K562 (cell line): ENCODE results near the gene SEC61A2. TPM values are rescaled to one million over a fixed set of nuclear protein-coding genes. Genes with fewer than 3 reads are reported as not detected.

ENCODE experiments used
- ATAC-seq: fragments of 200-7000 bp; cut with Tn5 transposase; 3 replicates; pipeline ENCODE4 v1.9.1; 2020; ENCODE audit warnings: moderate library complexity
- BruUV-seq: library from RNA; stranded (reverse); fragments of 400-500 nt; replicated peaks from 2 replicates; lab custom pipeline; 2021; lab: Mats Ljungman, UMichigan
- CTCF ChIA-PET: fragments of 300-600 bp; formaldehyde crosslinking; extraction: SDS; loops from one replicate; lab custom pipeline; 2021; ENCODE audit warnings: low intra/inter-chr PET ratio; lab: Yijun Ruan, JAX
- POLR2A ChIA-PET: fragments of 300-600, 350-650 bp; sonication (Branson Sonifier 250); formaldehyde crosslinking; extraction: SDS; loops from one replicate; lab custom pipeline; 2021; ENCODE audit warnings: antibody characterized with exemption, inconsistent platforms; lab: Yijun Ruan, JAX
- DNase-seq, 4 experiments: peaks; one replicate each; pipeline versions ENCODE4 v3.0.0 to v3.0.0-alpha.2; 2011 to 2018; ENCODE audit warnings: low spot score in 3 of 4, mixed read lengths in 3 of 4; ENCODE audit errors: extremely low read depth in 1 of 4
- FAIRE-seq: peaks from 2 replicates; lab custom pipeline; 2011; peaks lifted over from hg19 to GRCh38; lab: Jason Lieb, UNC
- H2AFZ ChIP-seq: 2 replicates; pipeline ENCODE4 v1.6.0; 2011; ENCODE audit warnings: low read depth, low read length, control low read depth, inconsistent platforms
- H3K27ac ChIP-seq: fragments of 200-600 bp; 3 replicates; pipeline ENCODE4 v1.8.0; 2011; ENCODE audit warnings: low read depth, mild to moderate bottlenecking, control low read depth, inconsistent platforms, low read length, moderate library complexity, mixed read lengths; ENCODE audit errors: extremely low read depth
- H3K27me3 ChIP-seq, 2 experiments: fragments of 300-600 bp in 1 of 2; 2 replicates in 1 of 2; 3 replicates in 1 of 2; pipeline versions ENCODE4 v1.6.0 to v1.8.0; 2011; ENCODE audit warnings: inconsistent platforms in 2 of 2, low read length in 2 of 2, mild to moderate bottlenecking in 1 of 2, mixed read lengths in 1 of 2, moderate library complexity in 1 of 2; ENCODE audit not compliant: control insufficient read depth in 2 of 2, insufficient read depth in 2 of 2
- H3K36me3 ChIP-seq: fragments of 300-600 bp; 3 replicates; pipeline ENCODE4 v1.8.0; 2011; ENCODE audit warnings: mild to moderate bottlenecking, low read length, inconsistent platforms; ENCODE audit not compliant: control insufficient read depth, insufficient read depth
- H3K4me1 ChIP-seq, 2 experiments: fragments of 200-600 bp in 1 of 2; replicated peaks in 1 of 2; 2 replicates in 1 of 2; 3 replicates in 1 of 2; pipeline versions ENCODE4 v1.5.1 to v1.8.0; 2011; ENCODE audit warnings: inconsistent platforms in 2 of 2, low read length in 2 of 2, mild to moderate bottlenecking in 1 of 2, mixed read lengths in 1 of 2, moderate library complexity in 1 of 2; ENCODE audit not compliant: control insufficient read depth in 2 of 2, insufficient read depth in 2 of 2
- H3K4me2 ChIP-seq: 2 replicates; pipeline ENCODE4 v1.6.1; 2011; ENCODE audit warnings: low read length, control low read depth, inconsistent platforms, mixed read lengths; ENCODE audit not compliant: insufficient read depth
- H3K4me3 ChIP-seq: fragments of 200-600 bp; sonication (generic), shearing (Covaris generic); 2 replicates; pipeline ENCODE4 v1.5.1; 2016; ENCODE audit warnings: control low read depth, inconsistent platforms
- H3K79me2 ChIP-seq: fragments of 200-600 bp; 3 replicates; pipeline ENCODE4 v1.8.0; 2011; ENCODE audit warnings: low read length, inconsistent platforms; ENCODE audit not compliant: control insufficient read depth, insufficient read depth
- H3K9ac ChIP-seq, 2 experiments: 2 replicates each; pipeline versions ENCODE4 v1.6.0 to v1.6.1; 2011; ENCODE audit warnings: low read depth in 2 of 2, low read length in 2 of 2, control low read depth in 1 of 2, inconsistent platforms in 1 of 2, mild to moderate bottlenecking in 1 of 2, mixed read lengths in 1 of 2; ENCODE audit not compliant: insufficient read depth in 1 of 2
- H3K9me1 ChIP-seq: one replicate; pipeline ENCODE4 v1.6.0; 2011; ENCODE audit warnings: inconsistent platforms, mild to moderate bottlenecking, low read length, moderate library complexity; ENCODE audit not compliant: control insufficient read depth, insufficient read depth
- H3K9me3 ChIP-seq: replicated peaks from 2 replicates; pipeline ENCODE4 v1.5.1; 2011; ENCODE audit warnings: low read depth, low read length, inconsistent platforms; ENCODE audit not compliant: control insufficient read depth, insufficient read depth
- H4K20me1 ChIP-seq: replicated peaks from 2 replicates; pipeline ENCODE4 v1.6.1; 2011; ENCODE audit warnings: low read length, inconsistent platforms, mixed read lengths; ENCODE audit not compliant: control insufficient read depth, insufficient read depth
- BDP1 ChIP-seq: IDR thresholded peaks from 3 replicates; pipeline ENCODE4 v1.6.1; 2011; ENCODE audit not compliant: insufficient read length, insufficient read depth
- BRD9 ChIP-seq: fragments of 450-650 bp; IDR thresholded peaks from 2 replicates; pipeline ENCODE4 v1.6.1; 2018; ENCODE audit warnings: low read depth; ENCODE audit not compliant: partially characterized antibody
- CEBPB ChIP-seq: fragments of 450-650 bp; IDR thresholded peaks from 2 replicates; pipeline ENCODE4 v1.6.1; 2016; ENCODE audit warnings: missing genetic modification characterization, missing compliant biosample characterization
- CEBPG ChIP-seq, 3 experiments: fragments of 200-800 bp in 1 of 3; sonication (Bioruptor generic) in 1 of 3; sonication (generic) in 1 of 3; formaldehyde crosslinking in 1 of 3; IDR thresholded peaks in 2 of 3; conservative IDR thresholded peaks in 1 of 3; 2 replicates each; pipeline versions ENCODE4 v1.6.1 to v1.8.0; 2016 to 2022; ENCODE audit warnings: missing compliant biosample characterization in 2 of 3, missing genetic modification characterization in 2 of 3, mild to moderate bottlenecking in 1 of 3, missing genetic modification reagents in 1 of 3
- DIDO1 ChIP-seq: fragments of 450-650 bp; IDR thresholded peaks from 2 replicates; pipeline ENCODE4 v1.6.1; 2016; ENCODE audit warnings: low read depth, missing biosample characterization, missing genetic modification characterization
- E2F4 ChIP-seq: sonication (generic); formaldehyde crosslinking; IDR thresholded peaks from 2 replicates; pipeline ENCODE4 v1.8.0; 2022; ENCODE audit warnings: mild to moderate bottlenecking, low read depth, missing genetic modification reagents
- EWSR1 ChIP-seq: fragments of 450-650 bp; IDR thresholded peaks from 2 replicates; pipeline ENCODE4 v1.6.1; 2018; ENCODE audit warnings: borderline replicate concordance, mild to moderate bottlenecking, low read depth, moderate library complexity; ENCODE audit not compliant: partially characterized antibody
- GTF2F1 ChIP-seq: IDR thresholded peaks from 2 replicates; pipeline ENCODE4 v1.6.1; 2011; ENCODE audit warnings: low read depth, low read length, improper control_type of control experiment
- MTA3 ChIP-seq: fragments of 450-650 bp; formaldehyde crosslinking; IDR thresholded peaks from 2 replicates; pipeline ENCODE4 v1.6.1; 2017; ENCODE audit warnings: mild to moderate bottlenecking, borderline replicate concordance
- MXD1 ChIP-seq: fragments of 250-450 bp; sonication (Bioruptor Pico); IDR thresholded peaks from 2 replicates; pipeline ENCODE4 v1.8.0; 2021; ENCODE audit warnings: borderline replicate concordance, mild to moderate bottlenecking, moderate library complexity; ENCODE audit not compliant: poor library complexity, severe bottlenecking
- PHB2 ChIP-seq: fragments of 450-650 bp; IDR thresholded peaks from 2 replicates; pipeline ENCODE4 v1.6.1; 2017; ENCODE audit warnings: low read depth
- PHF21A ChIP-seq: fragments of 450-650 bp; IDR thresholded peaks from 2 replicates; pipeline ENCODE4 v1.6.1; 2017; ENCODE audit warnings: low read depth, borderline replicate concordance
- POLR2G ChIP-seq: fragments of 200-400 bp; formaldehyde crosslinking; IDR thresholded peaks from 2 replicates; pipeline ENCODE4 v1.6.1; 2017; ENCODE audit warnings: low read depth, mild to moderate bottlenecking, antibody characterized with exemption, low read length, moderate library complexity
- RNF2 ChIP-seq: sonication (generic); IDR thresholded peaks from 2 replicates; pipeline ENCODE4 v1.6.1; 2016
- SAFB ChIP-seq: fragments of 200-400 bp; formaldehyde crosslinking; IDR thresholded peaks from 2 replicates; pipeline ENCODE4 v1.6.1; 2017; ENCODE audit warnings: low read depth, low read length, borderline replicate concordance
- SOX6 ChIP-seq: fragments of 450-650 bp; IDR thresholded peaks from 2 replicates; pipeline ENCODE4 v1.6.1; 2014; ENCODE audit warnings: mild to moderate bottlenecking
- SP1 ChIP-seq: sonication (generic); formaldehyde crosslinking; IDR thresholded peaks from 2 replicates; pipeline ENCODE4 v1.8.1; 2022; ENCODE audit warnings: mild to moderate bottlenecking, missing genetic modification reagents
- TAF7 ChIP-seq: fragments of 450-650 bp; IDR thresholded peaks from 2 replicates; pipeline ENCODE4 v1.6.1; 2016; ENCODE audit warnings: missing genetic modification characterization, missing compliant biosample characterization
- ZKSCAN1 ChIP-seq: fragments of 150-350 bp; IDR thresholded peaks from 2 replicates; pipeline ENCODE4 v1.6.1; 2016; ENCODE audit warnings: low read depth, low read length
- ZNF174 ChIP-seq: fragments of 250-450 bp; sonication (Bioruptor Pico); IDR thresholded peaks from 2 replicates; pipeline ENCODE4 v1.4.0; 2020; ENCODE audit warnings: mild to moderate bottlenecking
- ZNF507 ChIP-seq: conservative IDR thresholded peaks from 2 replicates; pipeline ENCODE4 v1.6.1; 2017; ENCODE audit warnings: missing genetic modification characterization, missing compliant biosample characterization
- ZNF511 ChIP-seq: sonication (generic); formaldehyde crosslinking; IDR thresholded peaks from 2 replicates; pipeline ENCODE4 v1.8.0; 2022; ENCODE audit warnings: mild to moderate bottlenecking, missing genetic modification reagents
- WGBS: fragments of 100-300 bp; shearing (Covaris generic); methylation state at CpG from one replicate; pipeline ENCODE4 v1.1.6; 2016; ENCODE audit warnings: low coverage, mixed read lengths; ENCODE audit not compliant: insufficient coverage; ENCODE audit errors: missing lambda C conversion rate; 5-methylcytosine and 5-hydroxymethylcytosine counted together
- in situ Hi-C: fragments of 300-500 bp; cut with MboI; formaldehyde crosslinking; loops from 4 replicates; pipeline ENCODE4 v1.15.0; 2018; ENCODE audit warnings: inconsistent platforms, mixed read lengths
- intact Hi-C: fragments of 100-400 bp; cut with micrococcal nuclease; formaldehyde crosslinking; loops from 2 replicates; pipeline ENCODE4 v1.14.2; 2022
- polyA plus RNA-seq, 8 experiments: library from polyadenylated mRNA; depleted of rRNA in 4 of 8; stranded (reverse) in 5 of 8; unstranded in 3 of 8; fragments of >200 nt; fragmentation: Nextera tagmentation in 2 of 8; fragmentation: Illumina TruSeq in 1 of 8; extraction: Ambion mirVana in 2 of 8; extraction: Trizol in 1 of 8; gene quantifications; 2 replicates each; pipeline versions ENCODE4 v1.2.1 to v1.2.3, GENCODE V29; 2011 to 2014; ENCODE audit warnings: inconsistent platforms in 1 of 8, missing spikeins in 1 of 8
- total RNA-seq, 7 experiments: library from RNA; depleted of rRNA in 6 of 7; stranded (reverse); fragments of >200 nt in 6 of 7; fragmentation: Illumina TruSeq in 2 of 7; extraction: Trizol in 2 of 7; gene quantifications; 2 replicates each; pipeline versions ENCODE4 v1.2.1 to v1.2.3, GENCODE V29; 2011 to 2021; ENCODE audit warnings: low replicate concordance in 1 of 7

SEC61A2 gene
- total and polyA plus RNA-seq, 9 of the 15 experiments (the other 6 are each of a cell fraction or from before 2014, with no cell fraction given): 1.2 to 9.7 (median 3.9) TPM

GRCh38 chr10:12194752-12195271, 65.3 kb downstream of the SEC61A2 start:
- TSS peak; percentile 50 for BruUV-seq
- WGBS: 2% methylated on average over 27 of the region's 27 CpGs
- no peak for FAIRE-seq
- ChIA-PET POLR2A (interaction anchor here (0.6 to 2.0 kb wide), 7 partner anchors 14 to 277 kb away, joined by 3 to 11 read pairs (median 3); no protein-coding TSS in a partner anchor), CTCF (no interaction called here)
- Histone ChIP-seq H3K36me3 (peaks cover 44% of the 10 kb centered on the region), H3K79me2 (peaks cover 92% of the 10 kb centered on the region), H3K4me2 (peak overlapping the region; percentile 95), H3K9me3 (no peaks in the 10 kb centered on the region), H3K9ac (peak overlapping the region; percentile 88 to 95), H3K9me1 (no peaks in the 10 kb centered on the region), H2AFZ (peak overlapping the region; percentile 98), H4K20me1 (no peaks in the 10 kb centered on the region), H3K4me1 (peaks cover 8% of the 10 kb centered on the region in 2 experiments; a peak in 3 of 5 replicates), H3K4me3 (peak overlapping the region; percentile 95), H3K27ac (peak overlapping the region; percentile 95), H3K27me3 (no peaks in the 10 kb centered on the region)
- peak; percentile 67 for ATAC-seq
- in situ Hi-C loops: no loop called here
- peak in 1 of 4 experiments; percentile 55 for DNase-seq
- intact Hi-C loops: loop anchor here (10.0 kb wide), 1 partner anchor 150 kb away; the partner anchor contains the start of gene UPF2
- no peak for TF ChIP-seq SAFB
- no peak for TF ChIP-seq MXD1 (CRISPR knock-in tag)
- TF ChIP-seq ZNF174 (CRISPR knock-in tag): no peak
- peak; percentile 21 for TF ChIP-seq BDP1
- TF ChIP-seq EWSR1: no peak
- peak; percentile 46 for TF ChIP-seq BRD9
- TF ChIP-seq DIDO1 (tag): no peak
- peak; percentile 0; the same call in 1 of the 2 replicates for TF ChIP-seq SP1 (CRISPR knock-in tag)
- TF ChIP-seq PHB2: no peak
- TF ChIP-seq POLR2G: no peak
- TF ChIP-seq PHF21A: 0 out of 2 replicates have a peak, but pooled peaks have one; percentile 21
- no peak for TF ChIP-seq E2F4 (CRISPR knock-in tag)
- TF ChIP-seq GTF2F1: no peak
- no peak for TF ChIP-seq ZNF507
- TF ChIP-seq ZNF511 (CRISPR knock-in tag): no peak
- TF ChIP-seq ZKSCAN1: no peak
- no peak for TF ChIP-seq SOX6
- no peak for TF ChIP-seq MTA3
- no peak for TF ChIP-seq RNF2
- TF ChIP-seq CEBPG (CRISPR knock-in tag; IDR thresholded peaks at IDR 0.05): peak; percentile 67; the same call in 1 of the 2 replicates
- peak; percentile 66 to 93 for TF ChIP-seq CEBPG (tag; conservative IDR thresholded peaks at IDR 0.05 in 1 of 2, IDR thresholded peaks at IDR 0.05 in 1 of 2)
- TF ChIP-seq TAF7 (tag): no peak
- peak; percentile 95 for TF ChIP-seq CEBPB
